SHP77 treated with DMSO at 0.1 percent for 48 hours (cell line): ENCODE measurements around the gene CITED1.

Experiments
- DNase-seq: peaks from one replicate; lab custom pipeline; 2025; lab: John Stamatoyannopoulos, UW

Gene CITED1

DNA sequence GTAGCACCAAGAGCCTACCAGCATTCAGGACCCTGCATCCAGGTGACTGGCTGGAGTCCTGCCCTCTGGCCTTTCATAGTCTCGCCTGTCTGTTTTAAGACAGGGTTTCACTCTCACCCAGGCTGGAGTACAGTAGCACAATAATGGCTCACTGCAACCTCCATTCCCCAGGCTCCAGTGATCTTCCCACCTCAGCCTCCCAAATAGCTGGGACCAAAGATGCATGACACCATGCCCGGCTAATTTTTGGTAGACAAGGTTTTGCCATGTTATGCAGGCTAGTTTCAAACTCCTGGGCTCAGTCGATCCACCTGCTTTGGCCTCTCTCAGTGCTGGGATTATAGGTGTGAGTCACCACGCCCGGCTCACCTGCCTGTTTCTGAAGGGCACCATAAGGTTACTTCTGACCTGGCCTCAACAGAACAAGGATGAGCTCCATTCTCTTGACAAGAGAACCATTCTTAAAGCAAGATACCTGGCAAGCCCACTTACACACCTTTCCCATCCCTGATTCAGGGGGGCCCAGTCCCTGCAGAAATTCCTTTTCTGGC lies 35.3 kb downstream of the CITED1 start:
- DNase-seq, result no peak

DNA sequence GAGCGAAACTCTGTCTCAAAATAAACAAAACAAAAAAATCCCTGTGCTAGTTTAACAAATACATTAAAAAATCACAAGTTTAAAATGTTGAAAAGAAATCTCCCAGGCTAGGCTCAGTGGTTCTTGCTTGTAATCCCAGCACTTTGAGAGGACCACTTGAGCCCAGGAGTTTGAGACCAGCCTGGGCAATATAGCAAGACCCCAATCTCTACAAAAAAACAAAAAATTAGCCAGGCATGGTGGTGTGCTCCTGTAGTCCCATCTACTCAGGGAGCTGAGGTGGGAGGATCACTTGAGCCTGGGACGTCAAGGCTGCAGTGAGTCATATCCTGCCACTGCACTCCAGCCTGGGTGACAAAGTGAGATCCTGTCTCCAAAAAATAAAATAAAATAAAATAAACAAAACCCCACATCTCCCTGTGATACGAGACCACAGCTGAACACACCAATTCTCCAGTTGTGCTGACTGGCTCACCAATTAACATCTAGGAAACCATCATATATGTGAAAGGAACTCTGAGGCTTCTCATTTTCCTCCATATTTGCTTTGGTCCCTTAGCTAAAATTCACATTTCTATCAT lies 36.0 kb downstream of the CITED1 start:
- DNase-seq, result no peak

DNA sequence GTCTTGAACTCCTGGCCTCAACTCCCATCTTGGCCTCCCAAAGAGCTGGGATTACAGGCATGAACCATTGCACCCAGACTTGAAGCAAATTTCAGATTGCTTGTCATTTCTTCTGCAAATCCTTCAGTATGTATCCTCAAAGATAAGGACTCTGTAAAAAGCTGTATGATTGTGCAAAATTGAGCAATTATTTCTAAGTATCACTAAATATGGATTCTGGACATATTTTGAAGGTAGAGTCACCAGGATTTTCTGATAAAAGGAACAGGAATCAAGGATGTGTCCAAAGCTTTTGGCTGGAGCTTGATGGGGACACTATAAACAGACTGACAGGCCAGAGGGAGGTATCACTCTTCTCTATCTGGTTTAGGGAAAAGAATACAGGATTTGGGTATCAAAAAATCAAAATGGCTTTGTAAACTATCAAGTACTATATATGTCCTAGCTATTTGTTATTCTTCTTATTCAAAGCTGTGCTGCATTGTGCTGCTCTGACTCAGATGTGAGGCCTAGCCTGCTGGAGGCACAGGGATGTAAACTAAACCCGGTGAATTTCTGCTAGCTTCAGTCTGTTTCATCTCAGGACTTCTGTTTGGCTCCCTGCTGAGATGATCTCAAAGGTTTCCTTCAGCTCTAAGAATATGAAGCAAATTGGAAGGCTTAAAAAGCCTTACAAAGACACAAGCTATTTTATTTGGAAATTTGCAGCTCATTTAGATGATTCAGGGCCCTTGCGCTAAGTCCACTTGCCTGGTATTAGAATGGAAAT lies 36.9 kb downstream of the CITED1 start:
- DNase-seq, result no peak

DNA sequence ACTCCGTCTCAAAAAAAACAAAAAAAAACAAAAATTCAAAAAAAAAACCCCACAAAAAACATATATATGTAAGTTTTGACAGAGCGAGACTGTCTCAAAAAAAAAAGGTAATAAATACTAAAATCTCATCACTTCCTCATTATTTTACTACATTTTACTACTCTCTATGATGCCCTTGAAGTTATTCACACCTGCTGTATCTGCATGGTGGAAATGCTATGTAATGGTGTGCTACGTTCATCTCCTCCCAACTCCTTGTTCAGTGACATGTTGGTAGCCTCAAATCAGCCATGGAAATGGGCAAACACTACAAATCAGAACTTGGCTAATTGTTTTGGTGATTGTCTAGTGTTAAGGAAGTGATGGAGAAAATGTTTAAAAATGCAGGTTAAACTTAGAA lies 40.5 kb downstream of the CITED1 start:
- DNase-seq, result no peak

DNA sequence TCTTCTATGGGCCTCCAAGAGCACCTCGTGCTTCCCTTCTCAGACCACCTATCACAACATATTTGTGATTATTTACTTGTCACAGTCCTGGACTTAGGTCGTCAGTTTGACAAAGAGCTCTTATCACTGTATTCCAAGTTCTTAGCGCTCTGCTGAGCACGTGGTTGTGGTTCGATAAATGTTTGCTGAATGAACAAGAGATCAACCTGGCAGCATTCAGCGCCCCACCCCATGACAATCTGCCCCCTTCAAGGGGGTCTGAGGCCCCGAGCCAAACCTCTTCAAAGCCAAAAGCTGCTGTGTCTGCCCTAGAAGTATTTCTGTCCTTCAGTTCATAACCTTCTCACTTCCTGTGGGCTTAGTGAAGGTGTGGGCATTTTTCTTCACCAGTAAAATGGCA lies 43.6 kb downstream of the CITED1 start:
- DNase-seq, result no peak

DNA sequence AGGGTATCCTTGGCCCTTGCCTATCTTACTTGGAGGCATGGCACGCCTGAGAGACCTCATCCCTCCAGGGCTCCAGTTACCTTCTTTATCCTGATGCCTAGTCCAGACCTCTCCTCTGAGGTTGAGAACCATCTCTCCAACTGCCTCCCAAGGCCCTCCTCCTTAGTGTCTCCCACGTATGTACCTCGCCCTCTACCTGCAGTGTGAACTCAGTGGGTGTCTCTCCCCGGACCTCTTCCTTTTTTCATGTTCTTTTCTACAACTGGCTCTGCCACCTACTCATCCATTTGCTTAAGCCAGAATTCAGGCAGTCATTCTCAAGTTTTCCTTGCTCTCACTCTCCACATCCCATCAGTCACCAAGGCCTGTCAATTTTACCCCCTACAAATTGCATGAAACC lies 45.3 kb downstream of the CITED1 start:
- DNase-seq, result no peak

DNA sequence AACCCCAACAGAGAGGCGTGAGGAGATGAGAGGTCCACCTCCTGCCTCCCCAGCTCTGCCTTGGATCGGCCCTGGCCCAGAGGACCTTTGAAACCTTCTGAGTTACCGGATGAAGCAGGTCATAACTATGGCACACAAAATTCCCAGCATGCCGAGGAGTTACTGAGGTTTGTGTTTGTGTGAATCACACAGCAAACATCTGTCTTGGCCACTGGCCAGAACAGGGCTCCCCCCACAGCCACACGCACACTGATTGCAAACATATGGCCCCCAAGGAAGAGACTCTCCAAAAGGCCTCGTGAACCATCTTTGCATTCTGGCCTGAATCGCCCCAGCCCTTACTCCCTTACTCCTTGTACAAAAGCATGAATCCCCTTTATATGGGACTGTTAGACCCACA lies 47.5 kb downstream of the CITED1 start:
- no peak for DNase-seq

DNA sequence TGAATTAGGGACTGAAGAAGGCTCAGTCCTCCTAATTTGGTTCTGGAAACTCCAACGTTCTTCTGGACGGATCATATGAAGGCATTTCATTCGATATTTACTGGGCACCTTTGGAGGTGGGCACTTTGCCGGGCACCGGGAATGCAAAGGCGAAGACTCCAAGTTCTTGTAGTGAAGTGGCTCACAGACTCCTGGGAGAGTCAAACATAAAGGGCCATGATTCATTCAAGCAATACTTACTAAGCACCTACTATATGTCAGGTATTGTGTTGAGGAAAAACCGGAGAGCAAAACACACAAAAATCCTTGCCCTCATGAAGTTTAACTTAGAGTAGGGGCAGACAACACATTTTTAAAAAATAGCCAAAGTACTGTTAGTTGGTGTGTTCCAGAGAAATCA lies 49.9 kb downstream of the CITED1 start:
- DNase-seq, result no peak

DNA sequence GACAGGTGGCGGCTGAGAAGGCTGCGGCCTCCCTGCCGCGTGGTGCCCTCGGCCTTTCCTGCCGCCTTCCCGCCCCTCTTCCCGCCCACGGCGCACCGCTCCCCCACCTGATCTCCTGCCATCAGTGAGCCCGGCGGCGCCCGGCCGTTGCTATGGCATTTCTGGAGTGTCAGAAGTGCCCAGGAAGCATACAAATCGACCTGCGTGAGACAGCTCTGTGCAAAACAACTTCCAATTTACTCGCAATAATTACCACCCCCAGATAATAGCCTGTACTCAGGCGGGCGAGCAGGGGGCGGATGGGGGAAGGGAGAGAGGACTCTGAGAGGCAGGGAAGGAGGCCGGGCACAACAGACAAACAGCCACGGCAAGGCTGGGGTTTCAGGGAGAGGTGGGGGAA lies 50.3 kb downstream of the CITED1 start:
- DNase-seq, result no peak

DNA sequence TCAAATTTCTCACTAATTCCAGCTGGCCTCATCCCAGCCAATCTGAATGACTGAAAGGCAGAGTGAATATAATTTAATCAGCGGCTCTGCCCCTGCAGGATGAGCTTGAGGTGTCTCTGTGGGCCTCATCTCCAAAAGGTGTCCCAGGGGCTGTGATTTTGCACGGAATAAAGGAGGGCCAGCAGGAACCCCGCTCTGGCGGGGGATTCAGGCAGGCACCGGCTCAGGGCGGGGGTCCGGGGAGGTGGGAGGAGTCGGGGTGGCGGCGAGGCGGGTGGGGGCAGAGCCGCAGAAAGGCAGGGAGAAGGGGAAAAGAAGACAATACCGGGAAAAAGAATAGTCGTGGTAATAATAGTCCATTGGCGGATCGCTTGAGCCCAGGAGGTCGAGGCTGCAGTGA lies 50.9 kb downstream of the CITED1 start:
- DNase-seq, result no peak

DNA sequence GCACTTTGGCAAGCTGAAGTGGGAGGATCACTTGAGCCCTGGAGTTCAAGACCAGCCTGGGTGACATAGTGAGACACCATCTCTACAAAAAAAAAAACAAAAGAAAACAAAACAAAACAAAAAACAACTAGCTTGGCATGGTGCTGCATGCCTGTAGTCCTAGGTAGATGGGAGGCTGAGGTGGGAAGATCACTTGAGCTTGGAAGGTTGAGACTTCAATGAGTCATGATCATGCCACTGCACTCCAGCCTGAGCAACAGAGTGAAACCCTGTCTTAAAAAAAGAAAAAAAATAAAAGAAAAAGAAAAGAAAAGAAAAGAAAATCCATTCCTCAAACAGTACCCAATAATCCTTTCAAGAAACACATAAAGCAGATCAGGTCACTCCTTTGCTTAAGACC lies 52.0 kb downstream of the CITED1 start:
- no peak for DNase-seq
